ENCODE results near the gene LRRC4. TPM values are rescaled to one million over a fixed set of nuclear protein-coding genes. Genes with fewer than 3 reads are reported as not detected.

The LRRC4 gene
- polyA plus RNA-seq, 3 donors, result 7.2 to 9.2 (median 7.7) TPM

DNA sequence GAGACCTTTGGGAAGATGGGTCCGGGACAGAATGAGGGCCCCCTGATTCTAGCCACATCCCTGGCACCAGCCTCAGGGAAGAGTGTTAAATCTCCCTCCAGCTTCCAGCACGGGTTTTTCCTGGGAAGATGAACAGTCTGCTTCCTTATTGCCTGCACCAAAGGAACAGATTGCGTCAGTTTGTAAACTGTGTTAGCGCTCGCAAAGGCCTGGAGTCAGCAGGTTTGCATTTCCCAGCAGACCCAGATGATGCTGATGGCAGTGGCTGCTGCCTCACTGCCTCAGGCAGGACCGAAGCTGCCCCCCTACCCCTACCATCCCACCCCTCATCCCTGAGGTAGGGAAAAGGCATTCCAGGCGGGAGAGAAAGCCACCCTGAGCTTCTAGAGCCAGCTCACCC is 34.6 kb upstream of the LRRC4 start:
- DNase-seq (ENCODE audit: extremely low read depth in 1 of 11, low read depth in 9 of 11, low spot score in 4 of 11), result no peak

- DNase-seq (ENCODE audit: extremely low read depth in 1 of 11, low read depth in 9 of 11, low spot score in 4 of 11), result no peak
Measured at GRCh38 chr7:128063088-128063487, 31.9 kb upstream of the LRRC4 start.

DNA sequence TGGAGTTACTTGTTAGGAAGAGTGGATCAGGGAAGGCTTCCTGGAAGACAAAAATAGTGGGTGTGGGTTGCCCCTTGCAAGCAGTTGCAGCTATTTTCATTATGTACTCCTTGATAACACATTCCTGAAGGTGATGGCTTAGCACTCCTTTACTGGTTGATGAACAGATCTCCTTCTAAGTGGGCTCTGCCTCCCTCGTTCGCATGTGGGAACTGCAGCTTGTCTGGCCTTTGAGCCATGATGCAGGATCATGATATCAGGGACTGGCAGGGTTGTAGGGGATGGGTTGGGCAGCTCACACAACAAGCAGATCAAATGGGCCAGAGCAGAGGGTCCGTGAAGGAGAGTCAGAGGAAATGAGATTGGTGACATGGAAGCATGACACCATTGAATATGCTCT is 28.8 kb upstream of the LRRC4 start:
- DNase-seq (ENCODE audit: extremely low read depth in 1 of 11, low read depth in 9 of 11, low spot score in 4 of 11), result no peak

GRCh38 chr7:128059143-128059988 is 28.1 kb upstream of the LRRC4 start:
- DNase-seq (ENCODE audit: extremely low read depth in 1 of 11, low read depth in 9 of 11, low spot score in 4 of 11), result no peak

DNA sequence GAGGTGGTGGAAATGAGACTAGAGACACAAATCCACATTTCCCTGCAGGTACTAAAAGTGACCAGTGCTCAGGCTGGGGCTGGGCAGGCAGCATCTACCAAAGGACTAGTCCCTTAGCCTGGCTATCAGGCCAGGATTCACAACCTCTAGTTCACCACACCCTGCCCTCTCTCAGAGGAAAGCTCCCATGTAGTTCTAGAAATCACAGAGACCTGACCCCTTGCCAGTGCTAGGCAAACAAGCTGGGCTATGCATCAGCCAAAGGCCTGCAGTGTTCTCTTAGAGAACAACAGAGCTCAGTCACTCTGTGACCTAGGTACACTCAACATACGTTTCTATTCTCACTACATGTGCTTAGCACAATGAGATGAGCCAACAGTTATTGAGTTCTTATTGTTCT is 26.7 kb upstream of the LRRC4 start:
- DNase-seq (ENCODE audit: extremely low read depth in 1 of 11, low read depth in 9 of 11, low spot score in 4 of 11), result no peak

- no peak for DNase-seq (ENCODE audit: extremely low read depth in 1 of 11, low read depth in 9 of 11, low spot score in 4 of 11)
Measured at GRCh38 chr7:128056901-128057300, 25.7 kb upstream of the LRRC4 start.

GRCh38 chr7:128055637-128056036 is 24.4 kb upstream of the LRRC4 start:
- DNase-seq (ENCODE audit: extremely low read depth in 1 of 11, low read depth in 9 of 11, low spot score in 4 of 11), result no peak

DNA sequence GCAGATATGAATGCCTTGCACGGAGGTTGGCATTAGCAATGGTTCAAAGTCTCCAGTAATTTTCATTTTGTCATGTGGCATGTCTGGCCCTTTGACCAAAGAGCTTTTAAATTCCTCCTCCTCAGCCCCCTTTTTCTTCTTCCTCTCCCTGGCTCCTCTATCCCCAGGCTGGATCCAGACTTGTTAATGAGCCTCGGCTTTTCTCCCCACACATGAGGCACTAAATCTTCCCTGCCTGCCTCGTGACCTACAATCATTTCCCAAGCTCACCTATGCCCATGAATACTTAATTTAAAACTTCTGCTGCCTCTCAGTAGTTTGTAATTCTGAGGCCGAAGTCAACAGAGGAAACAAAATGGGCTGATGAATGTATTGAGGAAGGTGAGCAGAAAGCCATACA is 23.3 kb upstream of the LRRC4 start:
- no peak for DNase-seq (ENCODE audit: extremely low read depth in 1 of 11, low read depth in 9 of 11, low spot score in 4 of 11)

- DNase-seq (ENCODE audit: extremely low read depth in 1 of 11, low read depth in 9 of 11, low spot score in 4 of 11), result no peak
Measured at GRCh38 chr7:128053991-128054390, 22.8 kb upstream of the LRRC4 start.

GRCh38 chr7:128053023-128053422 is 21.8 kb upstream of the LRRC4 start:
- DNase-seq (ENCODE audit: extremely low read depth in 1 of 11, low read depth in 9 of 11, low spot score in 4 of 11), result no peak

DNA sequence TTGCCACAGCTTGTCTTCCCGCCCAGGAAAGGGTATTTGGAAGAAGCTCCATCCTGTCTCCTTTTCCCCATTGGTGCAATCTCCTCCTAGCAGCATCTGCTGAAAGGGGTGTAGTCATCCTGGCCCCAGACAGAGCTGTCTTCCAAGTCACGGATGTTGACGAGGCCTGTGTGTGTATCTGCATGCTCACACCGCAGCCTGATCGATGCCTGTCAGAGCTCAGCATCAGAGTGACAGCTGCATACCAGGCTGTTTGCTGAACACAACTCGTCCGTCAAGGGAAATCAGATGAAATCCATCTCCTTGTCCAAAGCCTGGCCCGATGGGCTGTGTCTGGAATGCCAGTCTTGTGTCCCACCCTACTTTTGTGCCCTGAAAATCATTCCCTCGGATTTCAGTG is 21.2 kb upstream of the LRRC4 start:
- DNase-seq (ENCODE audit: extremely low read depth in 1 of 11, low read depth in 9 of 11, low spot score in 4 of 11), result no peak

GRCh38 chr7:128045766-128046165 is 14.5 kb upstream of the LRRC4 start:
- DNase-seq (ENCODE audit: extremely low read depth in 1 of 11, low read depth in 9 of 11, low spot score in 4 of 11), result no peak

GRCh38 chr7:128045158-128045557 is 13.9 kb upstream of the LRRC4 start:
- no peak for DNase-seq (ENCODE audit: extremely low read depth in 1 of 11, low read depth in 9 of 11, low spot score in 4 of 11)

DNA sequence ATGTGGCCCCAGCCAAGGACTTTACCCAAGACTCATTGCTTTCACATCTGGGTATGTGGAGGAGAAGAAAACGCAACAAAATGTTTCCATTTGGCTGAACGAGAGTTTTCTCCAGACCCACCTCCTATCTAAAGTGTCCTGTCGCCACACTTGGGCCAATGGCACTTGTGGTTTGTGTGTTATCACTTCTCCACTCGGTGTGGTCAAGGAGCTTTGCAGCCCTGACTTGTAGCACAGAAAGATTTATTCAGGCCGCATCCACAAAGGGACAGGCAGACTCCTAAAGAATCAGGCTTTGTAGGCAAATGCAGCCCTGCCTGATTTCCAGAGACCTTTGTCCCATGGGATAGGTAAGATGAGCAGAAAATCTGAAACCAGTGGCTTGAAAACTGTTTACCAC is 12.8 kb upstream of the LRRC4 start:
- DNase-seq (ENCODE audit: extremely low read depth in 1 of 11, low read depth in 9 of 11, low spot score in 4 of 11), result no peak

GRCh38 chr7:128042012-128042411 is 10.8 kb upstream of the LRRC4 start:
- DNase-seq (ENCODE audit: extremely low read depth in 1 of 11, low read depth in 9 of 11, low spot score in 4 of 11), result no peak

DNA sequence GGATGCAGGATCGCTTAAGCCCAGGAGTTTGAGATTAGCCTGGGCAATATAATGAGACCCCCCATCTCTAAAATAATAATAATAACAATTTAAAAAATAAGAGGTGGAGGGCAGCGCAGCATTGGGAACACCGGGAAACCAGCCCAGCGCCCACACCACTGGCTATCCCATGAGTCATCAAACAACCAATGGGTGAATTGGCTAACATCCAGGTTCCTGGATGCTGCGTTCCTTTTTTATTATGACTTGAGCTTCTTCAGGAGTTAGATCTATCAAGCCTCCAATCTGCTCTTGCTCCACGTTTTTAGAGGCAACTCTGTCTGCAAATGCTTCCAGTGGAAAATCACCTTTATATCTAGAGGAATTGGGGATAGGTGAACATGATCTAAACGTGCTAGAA is 10.0 kb upstream of the LRRC4 start:
- DNase-seq (ENCODE audit: extremely low read depth in 1 of 11, low read depth in 9 of 11, low spot score in 4 of 11), result no peak

DNA sequence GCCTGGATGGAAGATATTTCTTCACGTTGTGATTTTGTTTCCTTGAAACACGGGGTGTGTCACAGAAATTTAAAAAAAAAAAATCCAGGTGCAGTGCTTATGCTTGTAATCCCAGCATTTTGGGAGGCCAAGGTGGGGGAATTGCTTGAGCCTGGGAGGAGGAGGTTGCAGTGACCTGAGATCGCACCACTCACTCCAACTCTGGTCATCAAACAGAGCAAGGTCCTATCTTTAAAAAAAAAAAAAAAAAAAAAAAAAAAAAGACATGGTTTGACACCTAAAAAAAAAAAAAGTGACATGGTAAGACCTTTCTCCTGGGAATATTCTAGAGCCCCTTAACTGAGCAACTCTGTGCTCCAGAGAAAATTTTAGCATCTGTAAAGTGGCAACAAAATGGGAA is 9.0 kb upstream of the LRRC4 start:
- no peak for DNase-seq (ENCODE audit: extremely low read depth in 1 of 11, low read depth in 9 of 11, low spot score in 4 of 11)

DNA sequence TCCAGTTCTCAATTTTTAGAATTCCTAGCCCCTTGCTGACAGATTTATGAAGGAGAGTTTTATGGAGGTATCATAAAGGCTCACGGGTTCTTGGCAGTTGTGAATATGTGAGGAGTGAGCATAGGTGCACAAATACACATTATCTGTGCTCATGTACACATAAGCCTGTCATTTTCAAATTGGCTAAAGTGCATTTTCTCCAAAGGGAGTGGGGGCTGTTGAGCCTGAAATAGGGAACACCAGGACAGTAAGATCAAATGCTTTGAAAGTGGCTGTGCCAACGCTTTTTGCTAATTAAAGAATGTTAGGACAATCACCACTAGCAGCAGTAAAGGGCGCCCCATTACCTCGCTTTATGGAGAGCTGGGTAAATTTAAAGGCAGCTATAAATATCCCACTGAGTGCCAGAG is 8.3 kb upstream of the LRRC4 start:
- no peak for DNase-seq (ENCODE audit: extremely low read depth in 1 of 11, low read depth in 9 of 11, low spot score in 4 of 11)

DNA sequence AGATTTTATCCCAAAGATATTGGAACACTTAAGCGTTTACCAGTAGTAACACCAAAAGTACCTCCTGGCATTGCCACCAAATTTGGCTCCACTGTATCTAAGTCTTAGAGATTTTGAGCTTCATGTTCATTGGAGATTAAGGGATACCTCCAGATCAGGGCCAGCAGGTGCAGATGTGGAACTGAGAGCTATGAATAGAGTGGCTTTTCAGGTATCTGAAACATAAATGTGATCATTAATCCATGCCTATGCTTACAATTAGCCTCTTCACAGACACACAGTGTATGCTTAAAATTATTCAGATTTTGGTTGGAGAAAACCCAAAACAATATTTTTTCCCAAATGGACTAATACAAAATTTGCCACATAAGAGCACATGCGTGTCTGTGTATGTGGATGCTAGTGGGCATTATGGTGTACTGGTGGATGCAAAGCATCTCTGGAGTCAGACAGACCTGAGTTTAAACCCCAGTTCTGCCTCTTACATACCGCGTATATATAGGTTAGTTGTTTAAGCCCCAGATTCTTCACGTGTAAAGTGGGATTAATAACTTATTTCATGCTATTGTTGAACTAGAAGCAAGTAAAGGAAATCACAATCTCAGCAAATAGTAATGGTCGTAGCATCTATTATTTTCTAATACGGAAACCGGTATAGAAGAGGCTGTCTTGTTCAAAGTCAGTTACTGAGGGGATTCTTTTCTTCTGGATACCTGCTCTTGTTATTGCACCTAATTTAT is 6.8 kb upstream of the LRRC4 start:
- DNase-seq (ENCODE audit: extremely low read depth in 1 of 11, low read depth in 9 of 11, low spot score in 4 of 11), result no peak

GRCh38 chr7:128037081-128037480 is 5.8 kb upstream of the LRRC4 start:
- DNase-seq (ENCODE audit: extremely low read depth in 1 of 11, low read depth in 9 of 11, low spot score in 4 of 11), result no peak

All from renal cortex interstitium (tissue), 11 donors.